RPMI7951 (cell line): ENCODE measurements around the gene SH2D6. TPM values are rescaled to one million over a fixed set of nuclear protein-coding genes. Genes with fewer than 3 reads are reported as not detected.
"Not testable (repeated sequence)": the region's sequence is repeated elsewhere in the genome, so short reads cannot be mapped to it uniquely, and the experiment has no call there.

Source experiments
- DNase-seq: peaks from one replicate; pipeline ENCODE4 v3.0.0-alpha.2; 2012; ENCODE audit warnings: low read depth
- total RNA-seq: library from RNA; depleted of rRNA; stranded (reverse); fragments of >200 nt; shearing (Covaris generic); gene quantifications from 2 replicates; pipeline ENCODE4 v1.2.3, GENCODE V29; 2014; rRNA removed

Gene SH2D6
- total RNA-seq: not detected in 2 replicates

DNA sequence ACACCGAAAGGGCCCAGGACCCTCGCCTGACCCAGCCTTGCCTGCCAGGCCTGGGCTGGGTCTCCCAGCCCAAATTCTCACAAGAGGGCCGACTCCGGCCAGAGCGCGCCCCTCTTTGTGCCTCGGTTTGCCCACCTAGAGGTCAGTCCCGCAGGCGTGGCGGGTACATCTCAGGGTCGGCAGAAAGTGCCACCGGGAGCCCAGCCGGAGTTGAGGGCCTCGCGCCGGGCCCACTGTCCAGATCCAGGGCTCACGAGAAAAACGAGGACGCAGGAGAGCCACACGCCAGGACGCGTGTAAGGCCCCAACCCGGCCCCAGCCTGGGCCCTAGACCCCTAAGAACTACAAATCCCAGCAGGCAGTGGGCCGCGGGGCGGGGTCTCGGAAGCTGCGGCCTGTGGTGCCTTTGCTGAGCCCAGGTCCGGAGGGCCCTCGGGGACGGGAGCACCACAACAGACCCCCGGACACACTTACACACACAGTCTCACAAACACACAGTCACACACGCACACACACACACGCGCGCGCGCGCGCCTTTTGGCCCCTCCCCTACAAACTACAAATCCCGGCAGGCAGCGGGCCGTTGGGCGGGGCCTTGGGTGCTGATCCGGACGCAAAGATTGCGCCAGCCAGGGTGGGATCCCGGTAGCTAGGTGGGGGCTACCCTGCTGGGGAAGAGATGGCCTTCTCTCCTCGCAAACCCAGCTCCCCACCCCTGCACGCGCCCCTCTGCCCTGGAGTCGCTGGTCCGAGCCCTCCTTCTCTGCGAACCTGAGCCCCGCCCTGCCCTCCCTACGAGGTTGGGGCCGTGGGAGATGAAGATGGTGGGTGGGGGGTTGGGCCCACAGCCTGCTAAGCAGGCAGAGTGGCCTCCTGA lies at the start of gene SH2D6:
TSS of gene SH2D6 (plus strand) at position 583 of the 877 bp plus-strand sequence. CDS start 10,752 bp downstream, outside the sequence.
- peak; percentile 83 for DNase-seq

DNA sequence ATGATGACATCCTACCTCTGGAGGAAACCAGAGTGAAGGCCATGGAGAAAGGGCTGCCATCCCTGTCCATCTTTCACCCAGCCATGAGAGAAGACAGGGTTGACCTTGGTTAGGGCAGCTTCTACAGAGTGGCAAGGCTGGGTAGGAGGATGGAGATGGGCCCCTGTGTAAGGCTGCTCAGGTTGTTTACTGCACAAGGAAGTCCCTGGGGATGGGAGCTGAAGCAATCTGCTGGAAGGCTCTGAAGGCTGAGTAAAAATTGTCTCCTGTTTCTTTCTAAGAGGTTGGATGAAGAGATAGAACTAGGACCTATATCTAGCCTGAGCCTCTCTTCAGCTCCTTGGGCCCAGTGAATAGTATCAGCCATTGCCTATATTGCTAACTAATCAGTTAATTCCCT lies 49.6 kb upstream of the SH2D6 start:
- no peak for DNase-seq

DNA sequence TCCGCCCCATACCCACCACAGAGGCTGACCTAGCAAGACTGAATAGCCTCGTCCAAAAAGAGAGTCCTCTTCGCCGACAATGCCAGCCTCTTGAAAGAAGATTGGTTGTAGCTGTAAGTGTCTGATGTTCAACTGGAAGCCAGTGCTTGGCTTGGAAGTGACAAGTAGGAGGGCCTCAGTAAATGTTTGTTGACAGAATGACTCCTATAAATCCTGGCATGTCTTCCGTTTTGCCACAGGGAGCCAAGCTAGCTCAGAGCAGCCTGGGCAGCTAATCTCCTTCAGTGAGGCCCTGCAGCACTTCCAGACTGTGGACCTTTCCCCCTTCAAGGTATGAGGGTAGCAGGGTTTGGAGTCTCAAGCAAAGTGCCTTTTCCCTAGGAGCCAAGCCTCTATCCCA lies 49.0 kb upstream of the SH2D6 start:
- DNase-seq: no peak

DNA sequence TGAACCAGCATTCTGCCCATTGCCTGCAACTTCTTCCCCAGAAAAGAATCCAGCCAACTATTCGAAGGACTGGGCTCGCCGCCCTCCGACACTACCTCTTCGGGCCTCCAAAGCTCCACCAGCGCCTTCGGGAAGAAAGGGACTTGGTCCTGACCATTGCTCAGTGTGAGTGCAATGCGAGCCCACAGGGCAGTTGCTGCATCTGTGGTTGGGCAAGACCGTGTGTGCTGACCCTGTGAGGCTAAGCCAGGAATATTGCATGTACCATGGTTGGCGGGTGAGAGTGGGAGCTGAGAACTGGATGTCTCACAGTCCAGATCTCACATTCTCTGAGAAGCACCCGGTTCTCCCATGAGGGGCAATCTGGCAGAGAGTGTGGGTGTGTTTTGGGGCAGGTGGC lies 47.5 kb upstream of the SH2D6 start:
- DNase-seq: no peak

DNA sequence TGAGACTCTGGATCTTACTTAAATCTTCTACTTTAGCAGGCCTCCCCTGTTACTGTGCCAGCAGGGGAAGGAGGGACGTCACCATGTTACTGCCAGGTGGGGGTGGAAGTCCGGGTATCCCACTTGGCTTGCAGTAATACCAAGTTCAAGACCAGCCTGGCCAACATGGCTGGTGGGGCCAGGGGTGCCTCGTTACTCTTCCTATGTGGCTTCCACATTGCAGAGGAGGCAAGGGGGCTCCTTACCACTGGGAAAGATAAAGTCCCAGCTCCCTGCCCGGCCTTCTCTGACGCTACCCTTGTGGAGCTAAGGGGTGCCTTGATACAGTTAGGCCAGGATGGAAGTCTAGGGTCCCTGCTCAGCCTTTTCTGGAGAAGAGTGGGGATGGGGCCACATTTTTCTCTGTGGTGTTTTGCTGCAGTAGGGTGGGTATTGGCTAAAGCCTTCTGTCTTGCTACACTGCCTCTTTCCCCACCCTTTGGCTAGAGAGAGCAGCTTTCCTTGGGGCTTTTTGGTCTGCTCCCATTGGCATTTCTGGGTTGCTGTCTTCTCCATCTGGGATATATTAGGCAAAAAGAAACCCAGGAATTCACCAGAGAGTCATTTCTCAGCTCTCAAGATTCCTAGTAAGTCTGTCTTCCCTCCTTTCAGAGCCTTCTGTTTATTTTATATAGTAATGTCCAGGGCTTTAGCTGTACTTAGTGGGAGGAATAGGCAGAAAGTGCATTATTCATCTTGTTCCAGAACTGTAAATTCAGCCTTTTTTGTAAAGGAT lies 42.0 kb upstream of the SH2D6 start:
- DNase-seq: no peak

DNA sequence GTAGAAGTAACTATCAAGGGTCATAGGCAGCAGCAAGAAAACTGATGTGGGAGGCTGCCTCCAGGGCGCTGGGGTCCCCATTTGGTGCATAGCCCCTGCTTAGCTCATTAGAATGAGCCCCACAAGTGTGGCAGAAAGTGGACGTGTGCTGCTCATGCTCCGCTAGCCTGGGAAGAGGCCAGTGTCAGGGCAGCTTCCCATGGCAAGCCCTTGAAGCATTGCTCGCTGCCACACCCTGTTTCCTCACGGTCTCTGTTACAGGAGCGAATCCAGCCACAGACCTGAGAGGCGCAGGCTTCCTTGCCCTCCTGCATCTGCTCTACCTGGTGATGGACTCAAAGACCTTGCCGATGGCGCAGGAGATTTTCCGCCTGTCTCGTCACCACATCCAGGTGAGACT lies 41.4 kb upstream of the SH2D6 start:
- no peak for DNase-seq

DNA sequence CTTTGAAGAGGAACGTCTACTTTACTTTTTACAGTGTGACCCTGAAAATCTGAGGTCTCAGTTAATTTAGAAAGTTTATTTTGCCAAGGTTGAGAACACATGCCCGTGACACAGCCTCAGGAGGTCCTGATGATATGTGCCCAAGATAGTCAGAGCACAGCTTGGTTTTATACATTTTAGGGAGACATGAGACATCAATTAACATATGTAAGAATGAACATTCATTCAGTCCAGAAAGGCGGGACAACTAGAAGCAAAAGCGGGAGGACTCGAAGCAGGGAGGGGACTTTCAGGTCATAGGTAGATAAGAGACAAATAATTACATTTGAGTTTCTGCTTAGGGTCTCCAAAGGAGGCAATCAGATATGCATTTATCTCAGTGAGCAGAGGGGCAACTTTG lies 40.3 kb upstream of the SH2D6 start:
- no peak for DNase-seq

DNA sequence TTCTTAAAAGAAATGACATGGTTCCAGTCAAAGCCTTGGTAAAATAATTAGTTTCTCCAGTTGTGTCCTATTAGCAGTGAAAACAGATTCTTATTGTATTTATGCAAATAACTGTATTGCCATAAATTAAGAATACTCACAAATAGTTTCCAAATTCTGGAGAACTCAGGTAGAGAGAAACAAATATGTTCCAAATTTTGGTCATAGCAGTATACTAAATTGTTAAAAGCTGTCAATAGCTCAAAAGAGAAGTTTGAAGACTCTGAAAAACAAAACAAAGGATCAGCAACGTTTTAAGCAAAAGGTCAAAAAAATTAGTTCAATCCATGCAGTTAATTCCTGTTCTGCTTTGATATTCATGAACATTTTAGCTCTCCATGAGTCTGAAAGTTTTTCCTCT lies 38.5 kb upstream of the SH2D6 start:
- DNase-seq: no peak

DNA sequence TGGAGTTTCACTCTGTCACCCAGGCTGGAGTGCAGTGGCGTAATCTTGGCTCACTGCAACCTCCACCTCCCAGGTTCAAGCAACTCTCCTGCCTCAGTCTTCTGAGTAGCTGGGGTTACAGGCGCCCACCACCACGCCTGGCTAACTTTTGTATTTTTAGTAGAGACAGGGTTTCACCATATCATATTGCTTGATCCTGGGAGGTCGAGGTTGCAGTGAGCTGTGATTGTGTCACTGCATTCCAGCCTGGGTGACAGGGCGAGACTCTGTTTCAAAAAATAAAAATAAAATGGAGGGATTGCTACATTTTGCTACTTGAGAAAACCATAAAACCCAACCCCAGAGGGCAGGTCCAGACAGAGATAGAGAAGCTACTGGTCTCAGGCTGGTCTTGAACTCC lies 35.4 kb upstream of the SH2D6 start:
- DNase-seq: not testable (repeated sequence)

DNA sequence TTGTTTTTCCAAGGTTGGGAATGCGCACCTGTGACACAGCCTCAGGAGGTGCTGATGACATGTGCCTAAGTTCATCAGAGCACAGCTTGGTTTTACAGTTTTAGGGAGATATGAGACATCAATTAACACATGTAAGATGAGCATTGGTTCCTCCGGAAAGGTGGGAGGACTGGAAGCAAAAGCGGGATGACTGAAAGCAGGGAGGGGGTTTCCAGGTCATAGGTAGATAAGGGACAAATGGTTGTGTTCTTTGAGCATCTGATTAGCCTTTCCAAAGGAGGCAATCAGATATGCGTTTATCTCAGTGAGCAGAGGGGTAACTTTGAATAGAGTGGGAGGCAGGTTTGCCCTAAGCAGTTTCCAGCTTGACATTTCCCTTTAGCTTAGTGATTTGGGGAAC lies 34.7 kb upstream of the SH2D6 start:
- DNase-seq: no peak

DNA sequence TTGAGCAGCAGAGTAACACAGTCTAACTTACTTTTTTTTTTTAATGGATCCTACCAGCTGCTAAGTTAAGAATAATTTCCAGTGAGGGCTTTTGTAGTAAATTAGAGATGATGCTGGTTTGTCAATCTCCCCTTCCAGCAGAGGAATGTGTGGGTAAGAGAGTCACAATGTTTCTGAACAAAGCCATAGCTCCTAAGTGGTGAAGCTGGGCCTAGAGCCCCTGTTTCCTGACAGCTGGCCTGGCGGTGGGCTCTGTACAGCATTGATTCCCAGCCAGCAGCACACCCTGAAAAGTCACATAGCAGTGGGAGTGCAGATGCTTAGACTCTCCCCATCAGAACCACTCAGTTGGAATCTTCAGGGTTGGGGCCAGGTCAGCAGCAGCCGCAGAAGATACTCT lies 32.8 kb upstream of the SH2D6 start:
- no peak for DNase-seq

DNA sequence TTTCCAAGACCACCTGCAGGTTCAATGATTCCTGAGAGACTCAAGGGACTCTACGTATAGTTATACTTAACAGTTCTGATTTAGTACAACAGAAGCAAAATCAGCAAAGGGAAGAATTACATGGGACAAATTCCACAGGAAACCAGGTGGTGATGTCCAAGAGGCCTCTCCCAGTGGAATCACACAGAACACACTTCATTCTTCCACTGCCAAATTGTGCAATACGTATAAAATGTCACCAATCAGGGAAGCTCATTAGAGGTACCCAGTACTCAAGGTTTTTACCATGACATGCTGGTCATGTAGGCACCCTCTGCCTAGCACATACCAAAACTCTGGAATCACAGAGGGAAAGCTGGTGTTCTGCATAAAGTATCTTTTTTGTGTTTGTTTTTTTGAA lies 30.8 kb upstream of the SH2D6 start:
- DNase-seq: no peak

DNA sequence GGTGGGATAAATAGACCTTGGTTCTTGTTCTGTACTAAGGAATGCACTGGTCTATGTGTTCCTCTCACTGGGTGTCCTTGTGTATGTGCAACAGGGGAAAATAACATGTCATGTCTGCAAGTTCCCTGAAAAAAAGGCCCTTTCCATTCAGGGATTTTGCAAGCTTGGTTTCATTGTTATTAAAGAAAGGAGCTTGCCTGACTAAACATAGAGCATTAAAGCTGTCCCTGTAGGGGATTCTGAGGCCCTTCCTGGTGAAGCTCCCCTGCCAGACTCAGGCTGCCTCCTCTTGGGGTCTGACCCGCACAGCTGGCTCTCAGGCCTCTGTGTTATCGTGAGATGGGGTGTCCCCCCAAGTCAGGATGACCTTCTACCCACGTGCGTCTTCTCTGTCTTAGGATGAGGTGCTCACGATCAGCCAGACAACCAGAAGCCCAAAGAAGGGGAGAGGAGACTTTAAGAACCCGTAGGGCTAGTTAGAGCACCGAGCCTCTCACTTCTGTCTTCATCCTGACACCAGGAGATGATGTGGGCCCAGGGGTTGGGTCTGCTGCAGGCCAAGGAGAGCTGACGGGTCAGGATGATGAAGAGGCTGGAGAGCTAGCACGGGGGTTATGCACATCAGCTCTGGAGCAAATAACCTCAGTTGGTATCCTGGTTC lies 29.5 kb upstream of the SH2D6 start:
- no peak for DNase-seq

DNA sequence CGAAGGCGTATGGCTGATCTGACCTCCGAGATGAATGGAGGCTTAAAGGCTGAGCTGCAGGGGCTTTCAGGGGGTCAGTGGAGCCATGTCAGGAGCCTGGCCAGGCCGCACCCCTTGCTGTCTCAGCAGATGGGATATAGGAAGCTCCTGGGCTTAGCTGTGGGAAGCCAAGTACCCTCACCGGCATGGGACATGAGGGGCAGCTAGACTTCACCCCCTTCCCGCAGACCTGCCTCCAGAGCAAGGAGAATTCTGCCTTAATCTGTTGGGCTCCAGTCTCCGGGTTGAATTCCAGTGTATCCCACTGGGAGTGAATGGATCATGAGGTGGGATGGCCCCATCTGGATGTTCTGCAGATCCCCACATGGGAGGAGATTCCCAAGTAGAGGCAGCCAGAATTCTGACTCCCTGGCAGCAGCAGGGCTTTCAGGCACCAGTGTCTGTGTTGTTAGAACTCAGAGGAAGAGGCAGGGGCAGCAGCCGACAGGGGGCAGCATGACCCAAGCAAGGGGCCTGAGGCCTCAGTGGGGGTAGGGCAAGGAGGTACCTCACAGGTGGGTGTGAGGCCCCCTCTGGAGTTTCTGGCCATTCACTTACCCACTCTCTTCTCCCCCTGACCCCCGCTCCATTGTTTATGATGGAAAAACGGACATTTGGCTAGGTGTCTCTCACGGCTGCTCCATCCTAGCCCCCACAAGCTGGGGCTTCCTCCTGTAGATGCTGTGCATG lies 27.4 kb upstream of the SH2D6 start:
- peak; percentile 15 for DNase-seq

DNA sequence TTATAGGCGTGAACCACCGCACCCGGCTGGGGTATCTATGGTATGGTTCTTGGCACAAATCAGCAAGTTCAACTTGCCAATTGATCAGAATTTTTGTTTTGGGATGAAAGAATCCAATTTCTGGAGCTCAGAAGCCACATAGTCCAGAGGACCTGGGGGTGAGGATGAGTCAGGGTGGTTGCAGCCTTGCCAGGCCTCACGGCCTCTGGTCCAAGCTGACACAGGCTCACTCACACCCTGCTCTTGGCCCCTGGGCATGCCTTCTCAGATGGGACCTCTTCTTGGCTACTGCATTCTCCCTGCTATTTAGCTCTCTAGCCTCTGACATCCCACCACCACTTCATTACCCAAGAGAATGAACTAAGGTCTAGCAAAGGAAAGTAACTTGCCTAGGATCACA lies 24.7 kb upstream of the SH2D6 start:
- peak; percentile 87 for DNase-seq

DNA sequence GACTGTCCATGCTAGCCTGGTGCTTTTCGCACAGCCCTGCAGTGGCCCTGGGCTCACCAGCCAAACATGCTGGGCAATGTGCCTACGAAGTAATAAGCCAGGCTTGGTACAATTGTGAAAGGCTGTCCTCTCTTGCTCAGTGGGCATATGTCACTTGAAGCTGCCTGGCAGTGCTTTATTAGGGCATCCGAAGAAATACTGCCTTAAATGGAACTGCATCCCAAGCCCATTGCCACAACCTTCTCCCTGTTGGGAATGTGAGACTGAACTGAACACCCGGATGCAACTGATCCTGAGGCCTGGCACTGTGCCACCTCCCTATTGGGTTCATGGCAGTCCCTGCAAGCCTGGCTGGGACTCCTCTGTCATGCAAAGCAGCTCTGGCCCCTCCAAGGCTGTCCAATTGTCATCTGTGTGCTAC lies 24.2 kb upstream of the SH2D6 start:
- peak; percentile 57 for DNase-seq

DNA sequence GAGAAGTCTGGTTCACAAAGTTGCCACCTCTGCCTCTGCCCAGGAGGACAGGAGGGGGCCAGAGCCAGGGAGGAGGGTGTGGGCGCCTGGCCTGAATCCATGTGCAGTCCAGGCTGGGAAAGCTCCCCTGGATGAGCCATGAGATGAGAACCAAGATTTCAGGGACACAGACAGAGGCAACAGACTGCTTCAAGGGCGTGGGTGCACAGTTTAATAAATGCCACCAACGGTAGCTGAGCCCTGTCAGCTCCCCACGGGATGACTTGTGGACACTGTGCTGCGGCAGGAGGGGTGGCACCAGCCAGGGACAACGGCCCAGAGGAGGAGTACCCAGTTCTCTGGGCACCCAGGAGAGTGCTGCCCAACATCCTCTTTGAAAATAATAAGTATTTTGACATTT lies 23.5 kb upstream of the SH2D6 start:
- DNase-seq: no peak

DNA sequence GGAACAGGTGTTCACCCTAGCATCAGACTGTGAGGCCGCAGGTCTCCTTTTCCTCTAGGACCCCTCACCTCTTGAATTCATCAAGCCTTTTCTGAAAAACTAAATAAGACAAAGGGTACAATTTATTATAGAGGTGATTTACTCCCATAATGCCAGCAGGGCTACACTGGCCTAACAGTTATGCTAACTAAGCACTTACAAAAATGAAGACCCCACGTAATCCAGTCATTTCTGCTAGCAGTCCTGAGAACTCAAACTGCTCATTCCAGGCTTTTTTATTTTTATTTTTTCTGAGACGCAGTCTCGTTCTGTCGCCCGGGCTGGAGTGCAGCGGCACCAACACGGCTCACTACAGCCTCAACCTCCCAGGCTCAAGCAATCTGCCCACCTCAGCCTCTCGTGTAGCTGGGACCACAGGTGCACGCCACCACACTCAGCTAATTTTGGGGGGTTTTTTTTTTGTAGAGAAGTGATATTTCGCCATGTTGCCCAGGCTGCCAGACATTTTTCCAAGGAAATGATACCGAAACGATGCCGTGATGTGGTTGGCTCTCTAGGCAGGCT lies 22.5 kb upstream of the SH2D6 start:
- DNase-seq: no peak

DNA sequence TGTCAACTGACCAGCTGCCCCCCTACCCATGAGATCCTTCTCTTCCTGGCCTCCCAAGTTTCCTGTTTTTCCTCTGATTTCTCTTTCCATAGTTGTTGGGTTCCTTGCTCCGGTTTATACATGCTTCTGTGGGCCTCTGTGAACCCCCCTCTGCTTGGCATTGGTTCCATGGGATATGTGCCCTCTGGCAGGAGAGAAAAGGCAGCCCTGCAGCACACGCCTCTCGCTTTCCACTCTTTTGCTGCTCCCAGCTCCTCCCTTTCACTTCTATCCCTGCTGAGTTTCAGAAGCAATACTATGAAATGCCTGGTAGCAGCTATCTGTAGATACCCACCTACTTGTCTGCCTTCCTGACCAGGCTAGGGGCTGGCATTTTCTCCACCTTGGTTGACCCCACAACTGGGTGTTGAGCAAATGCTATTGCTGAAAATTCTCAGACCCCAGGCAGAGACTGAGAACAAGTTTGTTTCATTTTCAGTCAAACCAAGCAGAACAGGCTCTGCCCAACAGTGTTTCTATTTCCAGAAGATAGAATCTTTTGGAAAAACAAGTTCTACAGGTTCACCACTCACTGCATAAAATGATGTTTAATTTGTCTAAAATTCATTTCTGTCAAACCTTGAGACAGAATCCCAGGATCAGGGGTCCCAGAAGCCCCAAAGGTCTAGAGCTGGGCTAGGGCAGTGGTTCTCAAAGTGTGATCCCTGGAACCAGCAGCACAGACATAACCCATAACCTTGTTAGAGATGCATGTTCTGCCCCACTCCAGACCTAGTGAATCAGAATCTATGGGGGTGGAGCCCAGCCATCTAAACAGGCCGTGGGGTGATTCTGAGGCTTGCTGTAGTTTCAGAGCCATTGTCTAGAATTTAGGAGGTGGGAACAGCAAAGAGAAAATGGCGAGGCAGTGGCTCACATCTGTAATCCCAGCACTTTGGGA lies 21.7 kb upstream of the SH2D6 start:
- DNase-seq: no peak

DNA sequence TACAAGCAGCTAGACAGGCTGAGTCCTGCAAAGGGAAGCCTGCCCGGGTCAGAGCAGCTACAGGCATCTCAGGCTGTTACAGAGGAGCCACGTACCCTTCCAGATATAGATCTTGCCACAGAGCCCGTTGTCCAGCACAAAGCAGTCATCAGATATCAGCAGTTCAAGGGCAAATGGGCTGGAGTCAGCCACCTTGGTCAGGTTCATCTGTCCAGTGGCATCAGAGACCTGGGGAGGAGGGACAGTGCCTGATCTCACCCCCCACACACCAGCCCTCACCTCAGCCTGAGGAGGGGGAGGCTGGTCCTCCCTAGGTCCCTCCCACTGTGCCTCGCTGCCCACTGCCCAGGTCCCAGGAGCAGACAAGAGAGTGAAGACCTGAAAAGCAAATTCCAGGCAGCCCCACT lies 20.6 kb upstream of the SH2D6 start:
- no peak for DNase-seq
